HG03280 (cell line): ENCODE data around the gene USP28.
"Not testable (repeated sequence)": the region's sequence is repeated elsewhere in the genome, so short reads cannot be mapped to it uniquely, and the experiment has no call there.

Experiments used
- ATAC-seq: cut with Tn5 transposase; IDR thresholded peaks from one replicate; pipeline ENCODE4 v1.9.1; 2021; ENCODE audit warnings: mild to moderate bottlenecking, moderate library complexity; ENCODE audit not compliant: unreplicated experiment

USP28 gene

GRCh38 chr11:113774174-113774503 lies 101.2 kb downstream of the USP28 start:
- ATAC-seq, result no peak

GRCh38 chr11:113773416-113774173 lies 101.8 kb downstream of the USP28 start, which contains the start of gene ZW10:
TSS of gene ZW10 (minus strand) at chr11:113773692. CDS start at chr11:113773666, 26 bp downstream.
- peak; percentile 98 for ATAC-seq

GRCh38 chr11:113773092-113773415 lies 102.3 kb downstream of the USP28 start:
- ATAC-seq, result no peak

GRCh38 chr11:113771964-113772363 lies 103.4 kb downstream of the USP28 start:
- no peak for ATAC-seq

GRCh38 chr11:113764527-113765219 lies 110.7 kb downstream of the USP28 start:
- ATAC-seq, result no peak

- ATAC-seq, result not testable (repeated sequence)
Measured at GRCh38 chr11:113763040-113763439, 112.3 kb downstream of the USP28 start.

GRCh38 chr11:113760241-113760640 lies 115.1 kb downstream of the USP28 start:
- no peak for ATAC-seq

- ATAC-seq, result no peak
Measured at GRCh38 chr11:113752932-113753331, 122.4 kb downstream of the USP28 start.
